HEK293 (cell line): Measurements from ENCODE around the gene HLA-DMA.

ENCODE experiments used
- CTCF ChIP-seq: fragments of 450-650 bp; formaldehyde crosslinking; IDR thresholded peaks from 2 replicates; pipeline ENCODE4 v1.5.1; 2016; ENCODE audit warnings: missing biosample characterization, missing genetic modification characterization
- FEZF1 ChIP-seq: fragments of 450-650 bp; formaldehyde crosslinking; IDR thresholded peaks from 2 replicates; pipeline ENCODE4 v1.5.1; 2016; ENCODE audit warnings: missing biosample characterization, missing genetic modification characterization
- KLF17 ChIP-seq: fragments of 450-650 bp; formaldehyde crosslinking; IDR thresholded peaks from 2 replicates; pipeline ENCODE4 v1.5.1; 2016; ENCODE audit warnings: missing biosample characterization, missing genetic modification characterization
- MEIS1 ChIP-seq: sonication (generic); formaldehyde crosslinking; IDR thresholded peaks from 2 replicates; pipeline ENCODE4 v1.8.1; 2022; ENCODE audit warnings: missing genetic modification reagents, mild to moderate bottlenecking, borderline replicate concordance
- PBX3 ChIP-seq: sonication (generic); formaldehyde crosslinking; IDR thresholded peaks from 2 replicates; pipeline ENCODE4 v1.8.1; 2022; ENCODE audit warnings: mild to moderate bottlenecking, moderate library complexity, missing genetic modification reagents
- PRDM6 ChIP-seq: fragments of 450-650 bp; formaldehyde crosslinking; IDR thresholded peaks from 2 replicates; pipeline ENCODE4 v1.5.1; 2017; ENCODE audit warnings: missing biosample characterization, missing genetic modification characterization
- RBAK ChIP-seq: fragments of 450-650 bp; formaldehyde crosslinking; IDR thresholded peaks from 2 replicates; pipeline ENCODE4 v1.5.1; 2016; ENCODE audit warnings: missing biosample characterization, missing genetic modification characterization
- REPIN1 ChIP-seq: fragments of 450-650 bp; formaldehyde crosslinking; IDR thresholded peaks from 2 replicates; pipeline ENCODE4 v1.5.1; 2017; ENCODE audit warnings: missing biosample characterization, missing genetic modification characterization, low read depth
- YY1 ChIP-seq: fragments of 450-650 bp; formaldehyde crosslinking; IDR thresholded peaks from 2 replicates; pipeline ENCODE4 v1.5.1; 2018; ENCODE audit warnings: missing biosample characterization, missing genetic modification characterization
- YY2 ChIP-seq: fragments of 450-650 bp; formaldehyde crosslinking; IDR thresholded peaks from 2 replicates; pipeline ENCODE4 v1.5.1; 2016; ENCODE audit warnings: missing biosample characterization, missing genetic modification characterization
- ZBTB17 ChIP-seq: fragments of 450-650 bp; formaldehyde crosslinking; IDR thresholded peaks from 2 replicates; pipeline ENCODE4 v1.5.1; 2016; ENCODE audit warnings: missing biosample characterization, missing genetic modification characterization
- ZBTB49 ChIP-seq: fragments of 450-650 bp; formaldehyde crosslinking; IDR thresholded peaks from 2 replicates; pipeline ENCODE4 v1.5.1; 2016; ENCODE audit warnings: missing biosample characterization, missing genetic modification characterization, low read depth
- ZEB2 ChIP-seq: fragments of 450-650 bp; formaldehyde crosslinking; IDR thresholded peaks from 2 replicates; pipeline ENCODE4 v1.5.1; 2016; ENCODE audit warnings: missing biosample characterization, missing genetic modification characterization
- ZNF174 ChIP-seq: fragments of 450-650 bp; formaldehyde crosslinking; IDR thresholded peaks from 2 replicates; pipeline ENCODE4 v1.5.0; 2017; ENCODE audit warnings: missing biosample characterization, mild to moderate bottlenecking, missing genetic modification characterization
- ZNF214 ChIP-seq: fragments of 450-650 bp; formaldehyde crosslinking; IDR thresholded peaks from 2 replicates; pipeline ENCODE4 v1.5.1; 2017; ENCODE audit warnings: missing biosample characterization, mild to moderate bottlenecking, missing genetic modification characterization, borderline replicate concordance
- ZNF223 ChIP-seq: fragments of 450-650 bp; formaldehyde crosslinking; IDR thresholded peaks from 2 replicates; pipeline ENCODE4 v1.5.1; 2016; ENCODE audit warnings: missing biosample characterization, missing genetic modification characterization
- ZNF274 ChIP-seq, 2 experiments: fragments of 200-500 bp in 1 of 2; fragments of 450-650 bp in 1 of 2; sonication (Bioruptor generic) in 1 of 2; formaldehyde crosslinking in 1 of 2; IDR thresholded peaks; 2 replicates each; pipeline versions ENCODE4 v1.5.1 to v1.6.1; 2014 to 2016; ENCODE audit warnings: borderline replicate concordance in 1 of 2, inconsistent platforms in 1 of 2, low read length in 1 of 2, missing biosample characterization in 1 of 2, missing genetic modification characterization in 1 of 2
- ZNF292 ChIP-seq: fragments of 450-650 bp; formaldehyde crosslinking; IDR thresholded peaks from 2 replicates; pipeline ENCODE4 v1.5.1; 2016; ENCODE audit warnings: low read depth, missing biosample characterization, missing genetic modification characterization, borderline replicate concordance
- ZNF311 ChIP-seq: fragments of 450-650 bp; formaldehyde crosslinking; IDR thresholded peaks from 2 replicates; pipeline ENCODE4 v1.5.1; 2017; ENCODE audit warnings: missing biosample characterization, missing genetic modification characterization, borderline replicate concordance
- ZNF362 ChIP-seq: fragments of 450-650 bp; formaldehyde crosslinking; IDR thresholded peaks from 2 replicates; pipeline ENCODE4 v1.5.1; 2016; ENCODE audit warnings: missing biosample characterization, missing genetic modification characterization
- ZNF433 ChIP-seq: fragments of 450-650 bp; formaldehyde crosslinking; IDR thresholded peaks from 2 replicates; pipeline ENCODE4 v1.5.1; 2016; ENCODE audit warnings: missing biosample characterization, missing genetic modification characterization, low read depth
- ZNF514 ChIP-seq: fragments of 450-650 bp; formaldehyde crosslinking; IDR thresholded peaks from 2 replicates; pipeline ENCODE4 v1.5.1; 2016; ENCODE audit warnings: missing biosample characterization, missing genetic modification characterization
- ZNF529 ChIP-seq: fragments of 450-650 bp; formaldehyde crosslinking; IDR thresholded peaks from 2 replicates; pipeline ENCODE4 v1.5.1; 2017; ENCODE audit warnings: missing genetic modification characterization, missing biosample characterization; ENCODE audit not compliant: insufficient replicate concordance
- ZNF571 ChIP-seq: fragments of 450-650 bp; formaldehyde crosslinking; IDR thresholded peaks from 2 replicates; pipeline ENCODE4 v1.5.0; 2017; ENCODE audit warnings: missing biosample characterization, missing genetic modification characterization
- ZNF658 ChIP-seq: fragments of 450-650 bp; formaldehyde crosslinking; IDR thresholded peaks from 2 replicates; pipeline ENCODE4; 2016; ENCODE audit warnings: missing biosample characterization, missing genetic modification characterization
- ZNF776 ChIP-seq: fragments of 450-650 bp; formaldehyde crosslinking; IDR thresholded peaks from 2 replicates; pipeline ENCODE4 v1.5.0; 2017; ENCODE audit warnings: missing biosample characterization, missing genetic modification characterization, borderline replicate concordance
- ZNF792 ChIP-seq: fragments of 450-650 bp; formaldehyde crosslinking; IDR thresholded peaks from 2 replicates; pipeline ENCODE4 v1.5.1; 2016; ENCODE audit warnings: missing biosample characterization, missing genetic modification characterization
- ZXDB ChIP-seq: fragments of 450-650 bp; formaldehyde crosslinking; IDR thresholded peaks from 2 replicates; pipeline ENCODE4 v1.5.1; 2016; ENCODE audit warnings: missing biosample characterization, missing genetic modification characterization

Gene HLA-DMA

GRCh38 chr6:32969685-32970412 is 17.0 kb upstream of the HLA-DMA start (continued):
- TF ChIP-seq ZBTB49 (tag by site-specific recombination) (no peak), FEZF1 (tag by site-specific recombination) (0 out of 2 replicates have a peak, but pooled peaks have one; percentile 13), ZNF174 (tag by site-specific recombination) (no peak), YY2 (tag by site-specific recombination) (peak; percentile 61; the same call in 1 of the 2 replicates), ZEB2 (peak; percentile 92), ZNF792 (tag by site-specific recombination) (no peak), PRDM6 (tag by site-specific recombination) (peak; percentile 84), ZNF571 (tag by site-specific recombination) (no peak), KLF17 (tag by site-specific recombination) (peak; percentile 83; the same call in 1 of the 2 replicates), ZNF433 (tag by site-specific recombination) (no peak), REPIN1 (tag by site-specific recombination) (no peak), PBX3 (CRISPR knock-in tag) (no peak), ZNF214 (no peak), ZNF223 (no peak), YY1 (tag by site-specific recombination) (peak; percentile 83), ZNF311 (no peak), RBAK (tag by site-specific recombination) (no peak), ZNF362 (no peak), ZXDB (tag by site-specific recombination) (peak; percentile 63), ZNF274 (IDR thresholded peaks at IDR 0.05; ENCODE audit: low read length) (no peak), ZNF274 (tag by site-specific recombination; IDR thresholded peaks at IDR 0.05; ENCODE audit: borderline replicate concordance) (no peak), MEIS1 (CRISPR knock-in tag) (no peak), ZNF514 (tag by site-specific recombination) (no peak), ZNF658 (tag by site-specific recombination) (no peak), CTCF (tag by site-specific recombination) (peak; percentile 76), ZNF292 (tag by site-specific recombination) (no peak), ZBTB17 (peak; percentile 95), ZNF529 (tag by site-specific recombination) (no peak), ZNF776 (no peak)
